ENCODE measurements around the gene TNFSF13. TPM values are rescaled to one million over a fixed set of nuclear protein-coding genes. Genes with fewer than 3 reads are reported as not detected.

TNFSF13 gene
- 0.48 to 1.9 TPM (median 1.7 TPM) in 3 replicates for total RNA-seq
- long read RNA-seq, result 0 reads

GRCh38 chr17:7558544-7559319 is at the start of gene TNFSF13:
TNFSF13 (plus strand) TSS chr17:7558750; CDS start chr17:7559040, 290 bp downstream.
- TF ChIP-seq, protein P1, sequence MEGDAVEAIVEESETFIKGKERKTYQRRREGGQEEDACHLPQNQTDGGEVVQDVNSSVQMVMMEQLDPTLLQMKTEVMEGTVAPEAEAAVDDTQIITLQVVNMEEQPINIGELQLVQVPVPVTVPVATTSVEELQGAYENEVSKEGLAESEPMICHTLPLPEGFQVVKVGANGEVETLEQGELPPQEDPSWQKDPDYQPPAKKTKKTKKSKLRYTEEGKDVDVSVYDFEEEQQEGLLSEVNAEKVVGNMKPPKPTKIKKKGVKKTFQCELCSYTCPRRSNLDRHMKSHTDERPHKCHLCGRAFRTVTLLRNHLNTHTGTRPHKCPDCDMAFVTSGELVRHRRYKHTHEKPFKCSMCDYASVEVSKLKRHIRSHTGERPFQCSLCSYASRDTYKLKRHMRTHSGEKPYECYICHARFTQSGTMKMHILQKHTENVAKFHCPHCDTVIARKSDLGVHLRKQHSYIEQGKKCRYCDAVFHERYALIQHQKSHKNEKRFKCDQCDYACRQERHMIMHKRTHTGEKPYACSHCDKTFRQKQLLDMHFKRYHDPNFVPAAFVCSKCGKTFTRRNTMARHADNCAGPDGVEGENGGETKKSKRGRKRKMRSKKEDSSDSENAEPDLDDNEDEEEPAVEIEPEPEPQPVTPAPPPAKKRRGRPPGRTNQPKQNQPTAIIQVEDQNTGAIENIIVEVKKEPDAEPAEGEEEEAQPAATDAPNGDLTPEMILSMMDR (IDR thresholded peaks at IDR 0.05), result no peak
- Mint-ChIP-seq H3K27ac (ENCODE audit: unreplicated experiment) (peak within 1 kb of the TSS; percentile 92), H3K9me3 (ENCODE audit: low read depth) (no peaks in the 10 kb centered on the region), H3K27me3 (ENCODE audit: low read depth) (no peaks in the 10 kb centered on the region), H3K4me1 (ENCODE audit: low read depth) (peaks cover 33% of the 10 kb centered on the region), H3K4me3 (ENCODE audit: unreplicated experiment) (peak within 1 kb of the TSS; percentile 35), H3K36me3 (ENCODE audit: low read depth) (no peaks in the 10 kb centered on the region)
- DNase-seq (ENCODE audit: low spot score), result no peak

GRCh38 chr17:7508846-7509245 is 49.7 kb upstream of the TNFSF13 start:
- Mint-ChIP-seq H3K36me3 (ENCODE audit: low read depth) (peaks cover 54% of the 10 kb centered on the region), H3K4me3 (ENCODE audit: unreplicated experiment) (no peak overlapping the region)
- DNase-seq (ENCODE audit: low spot score), result no peak

GRCh38 chr17:7509937-7510336 is 48.6 kb upstream of the TNFSF13 start:
- Mint-ChIP-seq H3K9me3 (ENCODE audit: low read depth) (no peaks in the 10 kb centered on the region), H3K27ac (ENCODE audit: unreplicated experiment) (no peak overlapping the region), H3K4me1 (ENCODE audit: low read depth) (peaks cover 4% of the 10 kb centered on the region), H3K27me3 (ENCODE audit: low read depth) (no peaks in the 10 kb centered on the region), H3K36me3 (ENCODE audit: low read depth) (peaks cover 50% of the 10 kb centered on the region), H3K4me3 (ENCODE audit: unreplicated experiment) (no peak overlapping the region)
- no peak for DNase-seq (ENCODE audit: low spot score)
- TF ChIP-seq, protein P1 (IDR thresholded peaks at IDR 0.05), result no peak

More at GRCh38 chr17:7508846-7509245, 49.7 kb upstream of the TNFSF13 start:
- Mint-ChIP-seq H3K27me3 (ENCODE audit: low read depth) (no peaks in the 10 kb centered on the region), H3K9me3 (ENCODE audit: low read depth) (no peaks in the 10 kb centered on the region), H3K4me1 (ENCODE audit: low read depth) (no peaks in the 10 kb centered on the region), H3K27ac (ENCODE audit: unreplicated experiment) (no peak overlapping the region)
- TF ChIP-seq, protein P1 (IDR thresholded peaks at IDR 0.05), result no peak

DNA sequence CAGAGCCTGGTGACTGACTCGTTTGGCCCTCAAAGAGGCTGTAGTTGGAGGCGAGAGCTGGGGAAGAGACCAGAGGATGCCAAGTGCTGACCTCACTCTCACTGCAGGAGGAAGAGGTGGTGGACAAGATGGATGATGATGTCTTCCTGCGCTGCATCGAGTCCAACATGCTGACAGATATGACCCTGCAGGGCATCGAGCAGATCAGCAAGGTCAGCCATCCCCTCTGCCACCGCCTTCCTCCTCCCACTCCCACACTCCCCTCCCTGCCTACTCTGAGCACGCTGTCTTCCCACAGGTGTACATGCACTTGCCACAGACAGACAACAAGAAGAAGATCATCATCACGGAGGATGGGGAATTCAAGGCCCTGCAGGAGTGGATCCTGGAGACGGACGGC is 47.4 kb upstream of the TNFSF13 start:
- no peak overlapping the region for H3K27ac Mint-ChIP-seq (ENCODE audit: unreplicated experiment)
- no peaks in the 10 kb centered on the region for H3K9me3 Mint-ChIP-seq (ENCODE audit: low read depth)
- DNase-seq (ENCODE audit: low spot score), result no peak
- peaks cover 4% of the 10 kb centered on the region for H3K4me1 Mint-ChIP-seq (ENCODE audit: low read depth)
- peaks cover 47% of the 10 kb centered on the region for H3K36me3 Mint-ChIP-seq (ENCODE audit: low read depth)
- H3K27me3 Mint-ChIP-seq (ENCODE audit: low read depth), result no peaks in the 10 kb centered on the region
- TF ChIP-seq, protein P1 (IDR thresholded peaks at IDR 0.05), result no peak
- H3K4me3 Mint-ChIP-seq (ENCODE audit: unreplicated experiment), result no peak overlapping the region

- no peak for DNase-seq (ENCODE audit: low spot score)
- Mint-ChIP-seq H3K36me3 (ENCODE audit: low read depth) (peaks cover 42% of the 10 kb centered on the region), H3K27me3 (ENCODE audit: low read depth) (no peaks in the 10 kb centered on the region), H3K4me1 (ENCODE audit: low read depth) (peaks cover 4% of the 10 kb centered on the region), H3K9me3 (ENCODE audit: low read depth) (no peaks in the 10 kb centered on the region), H3K4me3 (ENCODE audit: unreplicated experiment) (no peak overlapping the region), H3K27ac (ENCODE audit: unreplicated experiment) (no peak overlapping the region)
- TF ChIP-seq, protein P1 (IDR thresholded peaks at IDR 0.05), result no peak
Observed at GRCh38 chr17:7512105-7512504, 46.4 kb upstream of the TNFSF13 start.

Data from chondrocyte (in vitro differentiated cells).